Measurements from ENCODE around the gene FBXL7.

- no peak for TF ChIP-seq CTCF (IDR thresholded peaks at IDR 0.05; ENCODE audit: low read depth, low read length, missing input control)
- no peak for TF ChIP-seq REST (IDR thresholded peaks at IDR 0.05)
- TF ChIP-seq EGR1 (IDR thresholded peaks at IDR 0.05; ENCODE audit: low read depth in 2 of 2), result no peak
- TF ChIP-seq YY1 (IDR thresholded peaks at IDR 0.05), result no peak
- no peak for TF ChIP-seq GABPA (IDR thresholded peaks at IDR 0.05 in 1 of 2, conservative IDR thresholded peaks at IDR 0.05 in 1 of 2)
- no peak for TF ChIP-seq JUND (IDR thresholded peaks at IDR 0.05)
- TF ChIP-seq FOXA2 (IDR thresholded peaks at IDR 0.05), result no peak
- no peak for TF ChIP-seq RAD21 (IDR thresholded peaks at IDR 0.05)
- TF ChIP-seq MAX (IDR thresholded peaks at IDR 0.05), result no peak
- TF ChIP-seq ZBTB33 (IDR thresholded peaks at IDR 0.05), result no peak
- no peak for TF ChIP-seq RXRA (IDR thresholded peaks at IDR 0.05)
- TF ChIP-seq ATF3 (IDR thresholded peaks at IDR 0.05), result no peak
- no peak for TF ChIP-seq SP1 (IDR thresholded peaks at IDR 0.05)
- TF ChIP-seq TAF1 (conservative IDR thresholded peaks at IDR 0.05), result no peak
Observed at GRCh38 chr5:15687401-15687800, 187.4 kb downstream of the FBXL7 start.

All from liver (tissue), 3 donors.